Endothelial cell of umbilical vein (primary cell): ENCODE data around the gene ZNF74. TPM values are rescaled to one million over a fixed set of nuclear protein-coding genes. Genes with fewer than 3 reads are reported as not detected.

Source experiments
- BruUV-seq: library from RNA; stranded (reverse); fragments of 400-500 nt; replicated peaks from 2 replicates; lab custom pipeline; 2021; lab: Mats Ljungman, UMichigan
- CTCF ChIA-PET: fragments of 300-600, 350-600 bp; sonication (Branson Sonifier 250); formaldehyde crosslinking; loops from one replicate; lab custom pipeline; 2021; ENCODE audit warnings: antibody characterized with exemption, inconsistent platforms; lab: Charles Lee
- POLR2A ChIA-PET: fragments of 300-600, 350-600 bp; sonication (Branson Sonifier 250); formaldehyde crosslinking; loops from one replicate; lab custom pipeline; 2021; ENCODE audit warnings: antibody characterized with exemption, inconsistent platforms; lab: Charles Lee
- DNase-seq: peaks from one replicate; pipeline ENCODE4 v3.0.0-alpha.2; 2011; ENCODE audit warnings: low read depth, low spot score
- FAIRE-seq: peaks from 2 replicates; lab custom pipeline; 2011; peaks lifted over from hg19 to GRCh38; lab: Jason Lieb, UNC
- H2AFZ ChIP-seq: 2 replicates; pipeline ENCODE4 v1.6.0; 2012; ENCODE audit warnings: low read depth, low read length, control low read depth, inconsistent platforms
- H3K27ac ChIP-seq: 2 replicates; pipeline ENCODE4 v1.5.1; 2011; ENCODE audit warnings: low read depth, mild to moderate bottlenecking, control low read depth, low read length, moderate library complexity; ENCODE audit not compliant: insufficient read depth
- H3K27me3 ChIP-seq, 2 experiments: 2 replicates each; pipeline versions ENCODE4 v1.6.0 to v1.6.1; 2011; ENCODE audit warnings: low read length in 2 of 2, mixed read lengths in 1 of 2; ENCODE audit not compliant: control insufficient read depth in 2 of 2, insufficient read depth in 2 of 2
- H3K36me3 ChIP-seq, 2 experiments: 2 replicates in 1 of 2; 3 replicates in 1 of 2; pipeline ENCODE4 v1.5.1; 2011; ENCODE audit warnings: low read length in 2 of 2, mild to moderate bottlenecking in 1 of 2, moderate library complexity in 1 of 2; ENCODE audit not compliant: control insufficient read depth in 2 of 2, insufficient read depth in 2 of 2; ENCODE audit errors: extremely low read depth in 1 of 2
- H3K4me1 ChIP-seq: 3 replicates; pipeline ENCODE4 v1.5.1; 2011; ENCODE audit warnings: mild to moderate bottlenecking, low read length; ENCODE audit not compliant: control insufficient read depth, insufficient read depth; ENCODE audit errors: extremely low read depth
- H3K4me2 ChIP-seq: 2 replicates; pipeline ENCODE4 v1.6.1; 2011; ENCODE audit warnings: low read length, control low read depth, mixed read lengths; ENCODE audit not compliant: insufficient read depth
- H3K4me3 ChIP-seq, 3 experiments: fragments of 200-600 bp in 1 of 3; sonication (generic), shearing (Covaris generic) in 1 of 3; replicated peaks in 1 of 3; 2 replicates each; pipeline ENCODE4 v1.5.1; 2011 to 2016; ENCODE audit warnings: control low read depth in 3 of 3, low read length in 3 of 3, mild to moderate bottlenecking in 2 of 3, inconsistent platforms in 1 of 3, low read depth in 1 of 3, moderate library complexity in 1 of 3; ENCODE audit not compliant: insufficient read depth in 1 of 3
- H3K79me2 ChIP-seq: 2 replicates; pipeline ENCODE4 v1.6.0; 2012; ENCODE audit warnings: low read length, inconsistent platforms; ENCODE audit not compliant: control insufficient read depth, insufficient read depth
- H3K9ac ChIP-seq: replicated peaks from 2 replicates; pipeline ENCODE3; 2011; ENCODE audit warnings: low read length, control low read depth; ENCODE audit not compliant: insufficient read depth; ENCODE audit errors: extremely low read depth
- H3K9me1 ChIP-seq: replicated peaks from 3 replicates; pipeline ENCODE4 v1.6.0; 2011; ENCODE audit warnings: mild to moderate bottlenecking, low read length; ENCODE audit not compliant: control insufficient read depth, insufficient read depth; ENCODE audit errors: extremely low read depth
- H3K9me3 ChIP-seq: replicated peaks from 2 replicates; pipeline ENCODE4 v1.5.1; 2012; ENCODE audit warnings: low read length, inconsistent platforms; ENCODE audit not compliant: control insufficient read depth, insufficient read depth
- H4K20me1 ChIP-seq: replicated peaks from 2 replicates; pipeline ENCODE3; 2011; ENCODE audit warnings: mild to moderate bottlenecking, low read length; ENCODE audit not compliant: control insufficient read depth, insufficient read depth; ENCODE audit errors: extremely low read depth
- EZH2 ChIP-seq: IDR thresholded peaks from 2 replicates; pipeline ENCODE4 v1.6.1; 2012; ENCODE audit warnings: borderline replicate concordance, low read depth, mild to moderate bottlenecking, moderate library complexity, low read length, inconsistent platforms; ENCODE audit not compliant: severe bottlenecking
- FOS ChIP-seq: IDR thresholded peaks from 2 replicates; pipeline ENCODE4 v1.6.1; 2011; ENCODE audit warnings: mild to moderate bottlenecking, low read length, moderate library complexity, borderline replicate concordance; ENCODE audit not compliant: insufficient read depth
- GATA2 ChIP-seq: IDR thresholded peaks from 2 replicates; pipeline ENCODE4 v1.7.0; 2011; ENCODE audit warnings: low read depth, mild to moderate bottlenecking, moderate library complexity, mixed read lengths, low read length; ENCODE audit not compliant: insufficient read length, insufficient read depth
- JUN ChIP-seq: IDR thresholded peaks from 2 replicates; pipeline ENCODE4 v1.6.1; 2011; ENCODE audit warnings: borderline replicate concordance, low read depth; ENCODE audit not compliant: insufficient read length, insufficient read depth
- MYC ChIP-seq: IDR thresholded peaks from one replicate; pipeline ENCODE4 v1.6.1; 2011; ENCODE audit warnings: mild to moderate bottlenecking, low read depth, low read length
- POLR2A ChIP-seq: IDR thresholded peaks from 2 replicates; pipeline ENCODE4 v1.6.1; 2012; ENCODE audit warnings: low read depth, mild to moderate bottlenecking, control low read depth, low read length
- POLR2AphosphoS5 ChIP-seq: IDR thresholded peaks from 2 replicates; pipeline ENCODE4 v1.6.1; 2012; ENCODE audit warnings: low read depth, mild to moderate bottlenecking, control low read depth, low read length, moderate library complexity; ENCODE audit not compliant: insufficient read depth
- dilution Hi-C: fragments of 300-500 bp; cut with MboI; formaldehyde crosslinking; loops from one replicate; pipeline ENCODE4 v1.15.0; 2019; ENCODE audit warnings: low sequenced_read_pairs; ENCODE audit not compliant: extremely low pct_ligation_motif_present
- intact Hi-C: fragments of 100-400 bp; cut with micrococcal nuclease; formaldehyde crosslinking; loops from one replicate; pipeline ENCODE4 v1.10.0; 2022
- polyA plus RNA-seq, 4 experiments: library from polyadenylated mRNA; depleted of rRNA in 3 of 4; stranded (reverse) in 3 of 4; unstranded in 1 of 4; fragments of >200 nt; gene quantifications; 2 replicates each; pipeline versions ENCODE4 v1.2.1 to v1.2.3, GENCODE V29; 2011 to 2012; ENCODE audit warnings: missing spikeins in 1 of 4
- total RNA-seq: library from RNA; stranded (reverse); gene quantifications from 2 replicates; pipeline ENCODE4 v1.2.3, GENCODE V29; 2021
- TF ChIP-seq, protein P1 (sequence below): IDR thresholded peaks from 2 replicates; pipeline ENCODE4 v1.6.1; 2011; ENCODE audit not compliant: insufficient read depth, insufficient read length
- TF ChIP-seq, protein P2 (sequence below), 2 donors: IDR thresholded peaks; 1 replicate in 1 of 2; 2 replicates in 1 of 2; pipeline ENCODE4 v1.5.1; 2011; ENCODE audit warnings: low read length in 2 of 2, mild to moderate bottlenecking in 2 of 2, moderate library complexity in 2 of 2, control low read depth in 1 of 2, inconsistent platforms in 1 of 2, low read depth in 1 of 2; ENCODE audit not compliant: insufficient read depth in 1 of 2; ENCODE audit errors: extremely low read depth in 1 of 2

Gene ZNF74
- total and polyA plus RNA-seq, 2 donors (not counting 3 experiments of a cell fraction or from before 2014, with no cell fraction given) = 8.6 to 13.4 TPM

DNA sequence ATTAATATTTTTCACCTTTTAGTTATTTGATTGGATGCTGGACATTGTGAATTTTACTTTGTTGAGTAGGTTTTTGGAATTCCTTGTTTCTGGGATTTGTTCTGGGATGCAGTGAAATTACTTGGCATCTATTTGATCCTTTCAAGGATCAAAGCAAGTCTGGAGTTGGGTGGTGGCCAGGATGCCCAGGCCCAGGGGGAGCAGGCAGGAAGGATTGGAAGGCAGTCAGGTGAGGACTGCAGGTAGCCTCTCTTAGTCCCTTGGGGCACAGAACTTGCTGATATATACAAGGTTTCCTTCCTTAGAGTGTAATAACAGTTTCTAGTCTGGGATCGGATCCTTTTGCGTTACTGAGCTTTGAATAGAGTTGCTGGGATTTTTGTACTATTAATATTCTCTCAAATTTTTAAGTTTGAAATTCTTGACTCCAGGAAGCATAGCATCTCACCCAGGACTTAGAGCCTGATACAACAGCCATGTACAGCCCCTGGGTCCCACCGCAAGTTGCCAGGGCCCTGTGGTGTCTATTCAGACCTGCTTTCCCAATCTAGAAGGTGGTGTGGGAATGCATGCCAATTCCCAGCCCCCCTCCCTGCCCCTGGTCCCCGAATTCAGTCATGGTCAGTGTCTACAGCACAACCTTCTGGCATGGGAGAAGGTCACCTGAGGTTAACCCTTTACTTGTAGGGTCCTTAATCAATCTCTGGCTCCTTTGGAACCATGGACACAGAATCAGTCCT is 6.1 kb downstream of the ZNF74 start:
- no TSS peak for BruUV-seq
- Histone ChIP-seq H3K4me2 (no peak overlapping the region), H3K9ac (no peak overlapping the region), H4K20me1 (no peaks in the 10 kb centered on the region), H2AFZ (no peak overlapping the region), H3K4me3 (no peak overlapping the region), H3K27me3 (no peaks in the 10 kb centered on the region), H3K36me3 (peaks cover 2 to 13% of the 10 kb centered on the region in 2 experiments), H3K9me1 (no peaks in the 10 kb centered on the region), H3K4me1 (no peaks in the 10 kb centered on the region), H3K79me2 (peaks cover 2% of the 10 kb centered on the region), H3K27ac (no peak overlapping the region), H3K9me3 (no peaks in the 10 kb centered on the region)
- dilution Hi-C loops = no loop called here
- POLR2A ChIA-PET = no interaction called here
- intact Hi-C loops = no loop called here
- FAIRE-seq (no peak), DNase-seq (no peak)
- TF ChIP-seq, protein P1, sequence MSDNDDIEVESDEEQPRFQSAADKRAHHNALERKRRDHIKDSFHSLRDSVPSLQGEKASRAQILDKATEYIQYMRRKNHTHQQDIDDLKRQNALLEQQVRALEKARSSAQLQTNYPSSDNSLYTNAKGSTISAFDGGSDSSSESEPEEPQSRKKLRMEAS = no peak
- TF ChIP-seq GATA2 (no peak), JUN (no peak), POLR2AphosphoS5 (no peak), POLR2A (no peak), MYC (no peak), EZH2 (no peak), FOS (no peak)
- TF ChIP-seq, protein P2, sequence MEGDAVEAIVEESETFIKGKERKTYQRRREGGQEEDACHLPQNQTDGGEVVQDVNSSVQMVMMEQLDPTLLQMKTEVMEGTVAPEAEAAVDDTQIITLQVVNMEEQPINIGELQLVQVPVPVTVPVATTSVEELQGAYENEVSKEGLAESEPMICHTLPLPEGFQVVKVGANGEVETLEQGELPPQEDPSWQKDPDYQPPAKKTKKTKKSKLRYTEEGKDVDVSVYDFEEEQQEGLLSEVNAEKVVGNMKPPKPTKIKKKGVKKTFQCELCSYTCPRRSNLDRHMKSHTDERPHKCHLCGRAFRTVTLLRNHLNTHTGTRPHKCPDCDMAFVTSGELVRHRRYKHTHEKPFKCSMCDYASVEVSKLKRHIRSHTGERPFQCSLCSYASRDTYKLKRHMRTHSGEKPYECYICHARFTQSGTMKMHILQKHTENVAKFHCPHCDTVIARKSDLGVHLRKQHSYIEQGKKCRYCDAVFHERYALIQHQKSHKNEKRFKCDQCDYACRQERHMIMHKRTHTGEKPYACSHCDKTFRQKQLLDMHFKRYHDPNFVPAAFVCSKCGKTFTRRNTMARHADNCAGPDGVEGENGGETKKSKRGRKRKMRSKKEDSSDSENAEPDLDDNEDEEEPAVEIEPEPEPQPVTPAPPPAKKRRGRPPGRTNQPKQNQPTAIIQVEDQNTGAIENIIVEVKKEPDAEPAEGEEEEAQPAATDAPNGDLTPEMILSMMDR (IDR thresholded peaks at IDR 0.05; ENCODE audit: extremely low read depth in 1 of 2, insufficient read depth in 1 of 2, low read depth in 1 of 2, low read length in 2 of 2) = no peak
- CTCF ChIA-PET = interaction anchor here (1.1 to 1.6 kb wide), 2 partner anchors 8 to 18 kb away, joined by 4 to 6 read pairs; no protein-coding TSS in a partner anchor
